Measurements from ENCODE around the gene HABP4.

HABP4 gene

GRCh38 chr9:96519095-96519494 is 69.1 kb downstream of the HABP4 start:
- Histone ChIP-seq H3K36me3 (ENCODE audit: control insufficient read depth, insufficient read depth, low read length) (no peaks in the 10 kb centered on the region), H3K4me3 (ENCODE audit: insufficient read depth, low read depth, low read length) (no peak overlapping the region), H3K27me3 (ENCODE audit: control insufficient read depth, insufficient read depth, low read length, poor library complexity, severe bottlenecking) (no peaks in the 10 kb centered on the region), H3K4me1 (ENCODE audit: control insufficient read depth, insufficient read depth, low read length) (no peaks in the 10 kb centered on the region), H3K27ac (ENCODE audit: insufficient read depth, low read depth, low read length, poor library complexity, severe bottlenecking) (no peak overlapping the region), H3K9me3 (ENCODE audit: control insufficient read depth, low read length) (no peaks in the 10 kb centered on the region)
- WGBS, 2 experiments = 90 to 92% methylated on average over 5 to 6 of the region's 7 CpGs

DNA sequence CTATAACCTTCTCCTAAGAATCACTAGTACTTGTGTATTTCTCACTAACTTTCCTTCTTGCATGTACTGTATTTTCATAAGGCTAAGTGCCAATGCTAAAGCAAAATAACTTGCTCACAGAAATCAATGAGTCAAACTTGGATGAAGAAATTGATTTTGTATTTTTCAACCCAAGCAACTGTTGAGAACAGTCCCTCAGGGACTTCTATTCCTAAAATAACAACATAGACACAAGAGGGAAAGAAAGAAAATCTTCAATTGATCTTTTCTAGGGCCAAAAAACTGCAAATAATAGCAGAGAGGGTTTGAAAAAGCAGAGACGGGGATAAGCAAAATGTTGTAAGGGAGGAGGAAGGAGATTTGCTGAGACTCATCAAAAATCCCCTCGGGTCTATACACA is 69.8 kb downstream of the HABP4 start:
- no peaks in the 10 kb centered on the region for H3K9me3 ChIP-seq (ENCODE audit: control insufficient read depth, low read length)
- H3K27me3 ChIP-seq (ENCODE audit: control insufficient read depth, insufficient read depth, low read length, poor library complexity, severe bottlenecking) = no peaks in the 10 kb centered on the region
- no peaks in the 10 kb centered on the region for H3K4me1 ChIP-seq (ENCODE audit: control insufficient read depth, insufficient read depth, low read length)
- WGBS, 2 experiments = 94 to 100% methylated on average over 2 of the region's 2 CpGs
- no peak overlapping the region for H3K27ac ChIP-seq (ENCODE audit: insufficient read depth, low read depth, low read length, poor library complexity, severe bottlenecking)
- H3K4me3 ChIP-seq (ENCODE audit: insufficient read depth, low read depth, low read length) = no peak overlapping the region
- H3K36me3 ChIP-seq (ENCODE audit: control insufficient read depth, insufficient read depth, low read length) = no peaks in the 10 kb centered on the region

DNA sequence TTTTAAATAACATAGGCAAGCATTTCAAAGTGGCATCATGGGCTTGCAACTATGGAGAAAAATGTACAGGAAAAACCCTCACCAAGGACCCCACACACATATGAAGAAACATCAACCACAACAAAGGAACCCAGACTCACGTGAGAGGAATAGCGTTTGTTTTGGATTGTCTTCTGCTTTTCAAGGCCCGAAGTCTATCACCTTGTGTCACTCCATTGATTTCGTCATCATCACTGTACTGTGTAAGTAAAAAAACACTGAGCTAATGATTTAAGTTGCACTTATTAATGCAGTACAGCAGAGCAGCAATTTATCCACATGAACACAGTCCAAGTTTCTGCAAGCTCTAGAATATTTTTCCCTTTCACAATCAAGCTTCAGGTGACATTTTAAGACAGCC is 72.4 kb downstream of the HABP4 start:
- Histone ChIP-seq H3K4me3 (ENCODE audit: insufficient read depth, low read depth, low read length) (no peak overlapping the region), H3K36me3 (ENCODE audit: control insufficient read depth, insufficient read depth, low read length) (no peaks in the 10 kb centered on the region), H3K27me3 (ENCODE audit: control insufficient read depth, insufficient read depth, low read length, poor library complexity, severe bottlenecking) (no peaks in the 10 kb centered on the region), H3K4me1 (ENCODE audit: control insufficient read depth, insufficient read depth, low read length) (no peaks in the 10 kb centered on the region), H3K27ac (ENCODE audit: insufficient read depth, low read depth, low read length, poor library complexity, severe bottlenecking) (no peak overlapping the region), H3K9me3 (ENCODE audit: control insufficient read depth, low read length) (no peaks in the 10 kb centered on the region)
- 97% methylated on average over 4 of the region's 4 CpGs for WGBS, 2 experiments

- no peaks in the 10 kb centered on the region for H3K9me3 ChIP-seq (ENCODE audit: control insufficient read depth, low read length)
- H3K4me3 ChIP-seq (ENCODE audit: insufficient read depth, low read depth, low read length) = no peak overlapping the region
- H3K4me1 ChIP-seq (ENCODE audit: control insufficient read depth, insufficient read depth, low read length) = no peaks in the 10 kb centered on the region
- no peaks in the 10 kb centered on the region for H3K36me3 ChIP-seq (ENCODE audit: control insufficient read depth, insufficient read depth, low read length)
- no peaks in the 10 kb centered on the region for H3K27me3 ChIP-seq (ENCODE audit: control insufficient read depth, insufficient read depth, low read length, poor library complexity, severe bottlenecking)
- H3K27ac ChIP-seq (ENCODE audit: insufficient read depth, low read depth, low read length, poor library complexity, severe bottlenecking) = no peak overlapping the region
- 94 to 95% methylated on average over 7 of the region's 7 CpGs for WGBS, 2 experiments
Observed at GRCh38 chr9:96523374-96523773, 73.4 kb downstream of the HABP4 start.

DNA sequence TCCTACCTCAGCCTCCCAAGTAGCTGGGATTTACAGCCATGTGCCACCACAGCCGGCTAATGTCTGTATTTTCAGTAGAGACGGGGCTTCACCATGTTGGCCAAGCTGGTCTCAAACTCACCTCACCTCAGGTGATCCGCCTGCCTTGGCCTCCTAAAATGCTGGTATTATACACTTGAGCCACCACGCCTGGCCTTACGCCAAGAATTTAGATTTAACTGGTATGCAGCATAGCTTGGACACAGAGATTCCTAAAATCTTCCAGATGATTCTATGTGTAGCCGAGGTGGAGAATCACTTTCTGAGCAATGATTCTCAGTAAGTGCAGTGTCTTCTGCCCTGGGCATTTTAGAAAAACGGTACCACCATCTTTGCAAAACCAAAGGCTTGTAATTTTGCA is 74.1 kb downstream of the HABP4 start:
- no peaks in the 10 kb centered on the region for H3K4me1 ChIP-seq (ENCODE audit: control insufficient read depth, insufficient read depth, low read length)
- WGBS, 2 experiments = 93 to 95% methylated on average over 7 of the region's 7 CpGs
- no peak overlapping the region for H3K27ac ChIP-seq (ENCODE audit: insufficient read depth, low read depth, low read length, poor library complexity, severe bottlenecking)
- no peaks in the 10 kb centered on the region for H3K36me3 ChIP-seq (ENCODE audit: control insufficient read depth, insufficient read depth, low read length)
- H3K9me3 ChIP-seq (ENCODE audit: control insufficient read depth, low read length) = no peaks in the 10 kb centered on the region
- no peaks in the 10 kb centered on the region for H3K27me3 ChIP-seq (ENCODE audit: control insufficient read depth, insufficient read depth, low read length, poor library complexity, severe bottlenecking)
- no peak overlapping the region for H3K4me3 ChIP-seq (ENCODE audit: insufficient read depth, low read depth, low read length)

- Histone ChIP-seq H3K36me3 (ENCODE audit: control insufficient read depth, insufficient read depth, low read length) (no peaks in the 10 kb centered on the region), H3K9me3 (ENCODE audit: control insufficient read depth, low read length) (no peaks in the 10 kb centered on the region), H3K27ac (ENCODE audit: insufficient read depth, low read depth, low read length, poor library complexity, severe bottlenecking) (no peak overlapping the region), H3K4me1 (ENCODE audit: control insufficient read depth, insufficient read depth, low read length) (no peaks in the 10 kb centered on the region), H3K27me3 (ENCODE audit: control insufficient read depth, insufficient read depth, low read length, poor library complexity, severe bottlenecking) (no peaks in the 10 kb centered on the region), H3K4me3 (ENCODE audit: insufficient read depth, low read depth, low read length) (no peak overlapping the region)
- WGBS, 2 experiments = 91% methylated on average over 2 of the region's 2 CpGs
Observed at GRCh38 chr9:96524764-96525163, 74.8 kb downstream of the HABP4 start.

- H3K4me1 ChIP-seq (ENCODE audit: control insufficient read depth, insufficient read depth, low read length) = no peaks in the 10 kb centered on the region
- no peaks in the 10 kb centered on the region for H3K27me3 ChIP-seq (ENCODE audit: control insufficient read depth, insufficient read depth, low read length, poor library complexity, severe bottlenecking)
- no peak overlapping the region for H3K27ac ChIP-seq (ENCODE audit: insufficient read depth, low read depth, low read length, poor library complexity, severe bottlenecking)
- H3K36me3 ChIP-seq (ENCODE audit: control insufficient read depth, insufficient read depth, low read length) = no peaks in the 10 kb centered on the region
- H3K4me3 ChIP-seq (ENCODE audit: insufficient read depth, low read depth, low read length) = no peak overlapping the region
- no peaks in the 10 kb centered on the region for H3K9me3 ChIP-seq (ENCODE audit: control insufficient read depth, low read length)
Observed at GRCh38 chr9:96532173-96532572, 82.2 kb downstream of the HABP4 start.

GRCh38 chr9:96540106-96540505 is 90.1 kb downstream of the HABP4 start:
- no peaks in the 10 kb centered on the region for H3K27me3 ChIP-seq (ENCODE audit: control insufficient read depth, insufficient read depth, low read length, poor library complexity, severe bottlenecking)
- no peak overlapping the region for H3K27ac ChIP-seq (ENCODE audit: insufficient read depth, low read depth, low read length, poor library complexity, severe bottlenecking)
- WGBS, 2 experiments = 69 to 100% methylated on average over 2 to 3 of the region's 3 CpGs
- H3K36me3 ChIP-seq (ENCODE audit: control insufficient read depth, insufficient read depth, low read length) = no peaks in the 10 kb centered on the region
- no peaks in the 10 kb centered on the region for H3K9me3 ChIP-seq (ENCODE audit: control insufficient read depth, low read length)
- H3K4me3 ChIP-seq (ENCODE audit: insufficient read depth, low read depth, low read length) = no peak overlapping the region
- H3K4me1 ChIP-seq (ENCODE audit: control insufficient read depth, insufficient read depth, low read length) = no peaks in the 10 kb centered on the region

Data from ectodermal cell (in vitro differentiated cells).